A549 treated with CORT108297 at 1 μM for 4 hours (cell line): ENCODE data around the gene CRYZL1. TPM values are rescaled to one million over a fixed set of nuclear protein-coding genes. Genes with fewer than 3 reads are reported as not detected.

ENCODE experiments used
- total RNA-seq: library from RNA; stranded (reverse); fragments of 200-300 nt; extraction: Qiagen RNA extraction; gene quantifications from 5 replicates; pipeline ENCODE4 v1.2.3, GENCODE V29; 2022

Gene CRYZL1
- total RNA-seq: 12.8 to 14.9 TPM (median 14.4 TPM) in 5 replicates

GRCh38 chr21:33641352-33642026 is at the start of gene CRYZL1:
TSS of gene CRYZL1 (minus strand) at chr21:33641741. CDS start at chr21:33631551, 10,190 bp downstream.

GRCh38 chr21:33642027-33642895 is 720 bp upstream of the CRYZL1 start, which contains the start of gene ITSN1:
TSS of gene ITSN1 (plus strand) at chr21:33642501. CDS start at chr21:33718829, 76,328 bp downstream.

DNA sequence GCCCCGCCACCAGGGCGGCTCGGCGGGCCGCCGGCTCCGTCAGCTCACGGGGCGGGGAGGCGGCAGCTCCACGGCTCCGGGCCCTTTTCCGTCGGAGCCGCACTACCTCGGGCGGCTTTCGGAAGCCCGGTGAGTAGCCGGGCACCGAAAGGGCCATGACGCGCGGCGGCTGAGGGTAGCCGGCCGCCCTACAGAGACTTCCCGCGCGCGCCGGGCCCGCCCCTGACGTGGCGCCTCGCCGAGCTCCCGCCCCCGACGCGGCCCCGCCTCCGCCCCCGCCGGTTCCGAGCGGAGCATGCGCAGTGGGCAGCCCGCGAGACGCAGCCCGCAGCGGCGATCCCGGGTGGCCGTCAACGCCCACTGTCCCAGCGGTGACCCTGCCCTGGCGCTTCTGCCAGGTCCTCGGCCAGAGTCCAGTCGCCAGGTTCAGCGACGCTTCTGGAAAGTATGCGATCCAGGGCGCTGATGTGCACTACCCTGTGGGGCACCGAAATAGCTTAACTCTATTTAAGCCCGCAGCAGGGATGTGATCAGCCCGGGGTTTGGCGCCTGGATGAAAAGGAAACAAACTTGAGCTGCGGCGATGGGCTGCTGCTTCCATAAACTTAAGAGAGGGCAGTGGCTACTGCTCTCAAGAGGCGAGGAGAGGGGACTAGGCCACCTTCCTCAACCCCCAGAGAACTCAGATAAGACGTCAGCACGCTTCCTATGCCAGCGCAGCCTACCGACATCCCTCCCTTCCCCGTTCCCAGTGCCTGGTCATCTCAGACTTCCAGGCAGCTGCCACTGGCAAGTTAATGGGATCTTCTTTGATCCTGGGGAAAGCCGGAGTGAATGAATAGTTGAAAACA is 52.8 kb downstream of the CRYZL1 start, which contains the start of gene DONSON:
Gene DONSON, minus strand, starts transcription at position 200 of the 851 bp plus-strand sequence. Its CDS starts 43 bp downstream, at position 157.

GRCh38 chr21:33542640-33543504 is 98.7 kb downstream of the CRYZL1 start, which contains the start of gene SON:
TSS of gene SON (plus strand) at chr21:33543038. CDS start at chr21:33543093, 55 bp downstream.

GRCh38 chr21:33541756-33542639 is 99.5 kb downstream of the CRYZL1 start, which contains the start of gene GART:
TSS of gene GART (minus strand) at chr21:33542117. CDS start at chr21:33539315, 2,802 bp downstream.

Other genes starting within 250 kb of the CRYZL1 start
- 49.1 to 55.8 TPM (median 55.0 TPM) in 5 replicates for gene IFNGR2, start 238.3 kb downstream of the CRYZL1 start, total RNA-seq
- gene TMEM50B, start 161.8 kb downstream of the CRYZL1 start, total RNA-seq: 10.1 to 10.9 TPM (median 10.8 TPM) in 5 replicates
- gene DNAJC28, start 150.0 kb downstream of the CRYZL1 start, total RNA-seq: 0.10 to 0.63 TPM (median 0.34 TPM) in 5 replicates
- gene GART, start 99.6 kb downstream of the CRYZL1 start, total RNA-seq: 61.1 to 69.9 TPM (median 64.2 TPM) in 5 replicates
- 74.6 to 97.9 TPM (median 84.7 TPM) in 5 replicates for gene SON, start 98.7 kb downstream of the CRYZL1 start, total RNA-seq
- 14.6 to 18.3 TPM (median 17.0 TPM) in 5 replicates for gene DONSON, start 53.1 kb downstream of the CRYZL1 start, total RNA-seq
- gene ITSN1, start 760 bp upstream of the CRYZL1 start, total RNA-seq: 14.8 to 18.1 TPM (median 17.5 TPM) in 5 replicates